Stimulated activated CD8-positive, alpha-beta memory T cell treated with anti-CD3 and anti-CD28 coated beads, Interleukin-12 subunit alpha, Interleukin-12 subunit beta, amount 100 ng/mL, for 1 hour (primary cell): ENCODE results near the gene NDUFV1.
"Not testable (repeated sequence)": the region's sequence is repeated elsewhere in the genome, so short reads cannot be mapped to it uniquely, and the experiment has no call there.

ENCODE experiments used
- DNase-seq: peaks from one replicate; pipeline ENCODE4 v3.0.0-alpha.2; 2020; ENCODE audit warnings: low read depth

The NDUFV1 gene

DNA sequence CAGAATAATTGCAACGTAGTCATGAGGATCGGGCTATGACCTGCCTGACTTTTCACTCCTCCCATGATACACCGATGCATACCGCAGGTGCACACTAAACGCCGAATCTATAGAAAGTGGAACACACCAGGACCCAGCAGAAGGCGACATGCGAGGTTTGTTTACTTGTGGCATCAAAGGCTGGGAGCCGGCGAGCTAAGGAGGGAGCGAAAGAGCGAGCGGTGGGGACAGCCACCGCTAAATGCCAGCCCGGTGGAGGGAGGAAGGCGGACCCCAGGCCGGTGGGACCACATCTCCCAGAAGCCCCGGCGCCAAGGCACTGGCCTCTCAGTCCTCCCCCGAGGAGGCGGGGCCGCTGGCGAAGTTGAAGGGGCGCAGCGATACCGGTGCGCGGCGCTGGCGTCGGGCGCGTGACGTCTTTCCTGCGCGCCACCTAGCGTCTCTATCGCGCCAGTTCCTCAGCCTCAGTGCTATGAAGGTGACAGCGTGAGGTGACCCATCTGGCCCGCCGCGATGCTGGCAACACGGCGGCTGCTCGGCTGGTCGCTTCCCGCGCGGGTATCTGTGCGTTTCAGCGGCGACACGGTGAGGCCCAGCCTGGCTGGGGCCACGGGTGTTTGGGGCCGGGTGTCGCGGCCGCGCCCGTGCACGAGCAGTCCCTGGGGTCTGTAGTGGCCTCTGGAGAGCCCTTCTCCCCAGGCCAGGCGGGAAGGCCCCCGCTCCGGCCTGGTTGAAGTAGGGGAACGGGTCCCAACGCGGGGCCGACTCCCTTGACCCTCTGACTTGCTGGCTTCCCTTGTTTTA, at the start of gene NDUFV1:
NDUFV1 (plus strand) TSS at position 445 of the 804 bp plus-strand sequence; CDS start at position 514, 69 bp downstream.
- DNase-seq: peak; percentile 93

DNA sequence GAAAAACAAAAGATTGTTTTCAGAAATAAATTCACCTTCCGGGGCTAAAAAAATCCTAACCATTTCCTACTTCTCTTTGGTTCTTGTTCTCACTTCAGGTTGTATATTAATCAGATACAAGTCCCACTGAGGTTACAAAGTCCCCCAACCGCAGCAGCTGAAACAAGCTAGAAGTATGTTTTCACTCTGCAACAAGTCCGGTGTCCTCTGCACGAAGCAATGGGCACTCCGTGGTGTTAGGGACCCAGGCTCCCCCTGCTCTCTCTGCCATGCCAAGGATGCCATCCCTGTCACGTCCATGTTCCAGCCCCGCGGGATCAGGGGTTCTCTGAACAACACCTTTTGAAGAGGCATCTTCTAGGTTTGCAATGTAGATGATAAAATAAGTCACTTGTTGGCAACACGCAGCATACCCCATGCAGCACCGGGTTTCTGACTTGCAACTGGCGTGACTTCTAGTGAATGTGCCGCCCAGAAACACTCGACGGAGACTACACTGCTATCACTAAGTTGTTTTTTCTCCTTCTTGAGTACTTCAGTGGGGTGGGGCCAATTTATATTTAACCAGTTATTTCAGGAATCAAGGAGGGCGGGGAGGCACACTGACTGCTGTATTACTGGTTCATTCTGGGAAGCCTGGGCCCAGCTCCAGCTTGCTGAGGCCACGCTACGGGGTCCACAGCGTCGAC, 48.5 kb upstream of the NDUFV1 start:
- DNase-seq: no peak

DNA sequence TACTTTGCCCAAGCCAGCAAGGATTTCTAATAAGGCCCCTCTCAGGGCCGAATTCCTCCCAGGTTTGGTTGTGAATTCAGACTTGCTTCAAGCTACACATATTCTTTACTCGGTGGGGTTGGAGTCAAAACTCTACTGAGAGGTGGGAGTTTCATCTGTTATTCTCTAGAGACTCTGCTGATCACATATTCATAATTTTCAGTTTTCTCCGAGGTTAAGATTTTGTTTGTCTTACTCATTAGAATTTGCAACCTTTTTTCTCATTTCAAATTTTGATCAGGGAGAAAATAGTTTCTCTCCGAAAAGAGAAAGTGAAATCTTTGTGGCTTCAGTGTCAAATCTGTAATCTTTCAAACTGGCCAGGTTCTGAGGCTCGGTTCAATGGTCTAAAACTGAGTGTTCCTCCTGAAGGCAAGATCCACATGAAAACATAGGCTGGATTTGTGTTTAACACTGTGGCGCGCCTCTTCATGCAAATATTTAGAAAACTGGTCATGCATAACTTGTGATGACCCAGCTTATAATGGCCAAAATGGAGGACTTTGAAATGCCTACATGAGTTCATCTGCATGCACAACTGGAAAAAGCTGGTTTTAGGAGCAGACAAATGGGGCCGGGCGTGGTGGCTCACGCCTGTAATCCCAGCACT, 44.6 kb upstream of the NDUFV1 start:
- no peak for DNase-seq

DNA sequence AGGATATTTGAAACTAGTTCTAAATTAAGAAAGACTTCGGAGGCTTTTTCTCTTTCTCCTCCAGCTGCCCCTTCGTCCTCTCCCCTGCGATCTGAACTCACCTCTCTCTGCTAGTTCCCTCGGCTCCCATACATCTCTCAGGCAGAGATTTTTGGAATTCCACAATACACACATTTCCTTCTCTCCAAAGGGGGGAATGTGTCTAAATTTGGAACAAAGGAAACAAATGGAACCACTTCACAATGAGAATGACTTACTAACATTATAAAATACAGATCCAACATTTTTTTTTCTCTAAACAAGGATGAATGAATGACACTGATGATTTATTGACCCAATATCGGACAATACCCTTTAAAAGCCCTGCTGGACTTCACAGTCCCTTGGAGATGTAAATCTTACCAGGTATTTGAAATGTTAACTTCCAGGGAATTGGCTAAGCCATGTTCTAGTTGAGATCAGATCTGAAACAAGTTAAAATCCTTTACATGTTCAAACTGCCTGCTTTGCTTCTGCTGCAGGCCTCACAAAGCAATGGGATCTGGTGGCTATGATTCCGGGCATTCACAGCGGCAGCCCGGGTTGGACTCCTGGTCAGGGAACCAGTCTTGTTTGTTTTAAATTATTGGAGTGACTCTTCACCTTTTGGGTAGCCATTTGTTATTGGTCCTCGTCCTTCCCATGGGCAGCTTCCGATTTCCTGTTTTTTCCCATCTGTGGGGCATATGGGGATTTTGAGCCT, 43.6 kb upstream of the NDUFV1 start:
- DNase-seq: no peak

DNA sequence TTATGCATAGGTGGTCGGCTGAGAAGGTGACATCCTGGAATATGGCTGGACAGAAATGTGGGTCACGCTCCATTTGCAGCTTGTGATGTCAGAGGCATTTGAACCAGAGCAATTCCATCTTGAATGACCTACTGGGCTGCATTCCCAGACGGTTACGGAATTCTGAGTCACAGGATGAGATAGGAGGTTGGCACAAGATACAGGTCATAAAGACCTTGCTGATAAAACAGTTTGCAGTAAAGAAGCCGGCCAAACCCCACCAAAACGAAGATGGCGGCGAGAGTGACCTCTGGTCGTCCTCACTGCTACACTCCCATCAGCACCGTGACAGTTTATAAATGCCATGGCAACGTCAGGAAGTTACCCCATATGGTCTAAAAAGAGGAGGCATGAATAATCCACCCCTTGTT, 43.0 kb upstream of the NDUFV1 start:
- not testable (repeated sequence) for DNase-seq

DNA sequence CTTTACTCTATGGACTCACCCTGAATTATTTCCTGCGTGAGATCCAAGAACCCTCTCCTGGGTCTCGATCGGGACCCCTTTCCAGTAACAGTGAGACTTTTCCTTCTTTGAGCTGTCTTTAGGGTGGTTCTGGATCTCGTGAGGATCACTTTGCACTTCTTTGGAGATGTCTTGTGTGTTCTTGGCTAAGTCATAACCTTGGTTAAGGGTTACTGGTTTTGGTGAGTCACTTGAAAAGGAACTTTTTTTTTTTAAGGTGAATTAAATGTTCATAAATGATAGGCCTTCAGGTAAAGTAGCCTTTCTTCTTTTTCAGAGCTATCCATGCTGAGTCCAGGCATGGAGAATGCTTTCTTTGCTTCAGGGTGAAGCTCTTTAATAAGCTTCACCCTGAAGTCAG, 42.5 kb upstream of the NDUFV1 start:
- no peak for DNase-seq

DNA sequence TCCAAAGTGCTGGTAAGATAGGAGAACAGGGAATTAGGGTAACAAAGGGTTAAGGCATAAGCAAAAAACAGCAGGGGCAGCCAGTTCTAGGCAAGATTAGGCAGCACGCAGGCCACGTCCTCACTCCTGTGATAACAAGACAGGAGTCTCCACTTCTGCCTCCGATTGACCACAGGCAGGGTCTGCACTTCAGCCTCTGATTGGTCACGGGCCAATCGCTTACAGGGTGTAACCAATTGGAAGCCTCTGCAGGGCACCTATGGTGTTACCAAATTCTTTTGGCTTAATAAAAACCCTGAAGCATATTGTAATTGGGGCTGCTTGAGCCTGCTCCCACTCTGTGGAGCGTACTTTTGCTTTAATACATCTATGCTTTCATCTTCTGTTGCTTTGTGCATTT, 35.3 kb upstream of the NDUFV1 start:
- DNase-seq: no peak

DNA sequence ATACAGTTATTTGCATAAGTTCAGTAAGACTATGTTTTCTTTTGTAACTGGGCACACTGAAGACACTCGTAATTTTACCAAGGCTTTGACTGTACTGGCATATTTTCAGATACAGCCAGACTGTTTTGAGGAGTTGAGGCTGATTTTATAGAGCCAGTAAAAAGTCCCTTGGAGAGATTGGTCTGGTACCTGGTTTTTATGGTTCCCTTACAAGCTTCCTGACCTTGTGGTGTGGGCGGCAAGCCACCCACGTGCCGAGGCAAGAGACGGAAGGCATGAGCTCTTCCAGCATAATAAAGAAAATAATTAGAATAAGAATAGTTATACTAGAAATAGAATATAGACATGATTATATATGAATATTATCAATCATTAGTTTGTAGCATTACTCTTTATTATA, 34.4 kb upstream of the NDUFV1 start:
- DNase-seq: no peak

DNA sequence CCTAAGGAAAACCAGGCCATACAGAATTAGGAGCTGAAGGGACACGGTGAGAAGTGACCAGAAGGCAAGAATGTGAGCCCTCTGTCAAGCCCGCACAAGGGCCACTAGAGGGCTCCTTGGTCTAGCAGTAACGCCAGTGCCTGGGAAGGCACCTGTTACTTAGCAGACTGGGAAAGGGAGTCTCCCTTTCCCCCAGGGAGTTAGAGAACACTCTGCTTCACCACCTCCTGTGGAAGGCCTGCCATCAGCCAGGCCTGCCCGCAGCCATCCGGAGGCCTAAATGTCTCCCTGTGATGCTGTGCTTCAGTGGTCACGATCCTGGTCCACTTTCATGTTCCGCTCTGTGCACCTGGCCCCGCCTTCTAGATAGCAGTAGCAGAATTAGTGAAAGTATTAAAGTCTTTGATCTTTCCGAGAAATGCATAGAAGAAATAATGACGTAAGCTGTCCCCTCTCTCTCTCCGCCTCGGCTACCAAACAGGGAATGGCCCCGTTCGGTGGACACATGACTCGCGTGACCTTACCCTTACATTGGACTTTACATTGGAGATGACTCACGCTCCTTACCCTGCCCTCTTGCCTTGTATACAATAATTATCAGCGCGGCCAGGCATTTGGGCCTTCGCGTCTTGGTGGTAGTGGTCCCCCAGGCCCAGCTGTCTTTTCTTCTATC, 33.9 kb upstream of the NDUFV1 start:
- DNase-seq: peak; percentile 5

DNA sequence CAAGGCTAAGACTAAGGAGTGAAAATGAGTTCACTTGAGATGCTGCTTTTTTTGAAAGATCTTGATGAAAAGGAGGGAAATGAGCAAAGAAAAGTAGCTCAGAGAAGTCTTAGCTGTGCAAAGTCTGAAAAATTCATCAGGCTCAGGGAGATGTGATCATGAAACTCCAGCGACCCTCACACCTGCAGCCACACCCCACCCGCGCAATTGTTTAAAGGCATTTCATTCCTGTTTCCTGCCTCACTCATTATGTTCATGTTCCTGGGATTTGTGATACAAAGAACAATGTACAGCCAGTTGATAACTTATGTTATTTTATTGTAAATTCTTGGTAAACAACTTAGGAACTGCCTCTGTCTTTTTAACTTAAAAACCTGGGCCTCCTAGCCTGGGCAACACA, 31.8 kb upstream of the NDUFV1 start:
- DNase-seq: no peak

DNA sequence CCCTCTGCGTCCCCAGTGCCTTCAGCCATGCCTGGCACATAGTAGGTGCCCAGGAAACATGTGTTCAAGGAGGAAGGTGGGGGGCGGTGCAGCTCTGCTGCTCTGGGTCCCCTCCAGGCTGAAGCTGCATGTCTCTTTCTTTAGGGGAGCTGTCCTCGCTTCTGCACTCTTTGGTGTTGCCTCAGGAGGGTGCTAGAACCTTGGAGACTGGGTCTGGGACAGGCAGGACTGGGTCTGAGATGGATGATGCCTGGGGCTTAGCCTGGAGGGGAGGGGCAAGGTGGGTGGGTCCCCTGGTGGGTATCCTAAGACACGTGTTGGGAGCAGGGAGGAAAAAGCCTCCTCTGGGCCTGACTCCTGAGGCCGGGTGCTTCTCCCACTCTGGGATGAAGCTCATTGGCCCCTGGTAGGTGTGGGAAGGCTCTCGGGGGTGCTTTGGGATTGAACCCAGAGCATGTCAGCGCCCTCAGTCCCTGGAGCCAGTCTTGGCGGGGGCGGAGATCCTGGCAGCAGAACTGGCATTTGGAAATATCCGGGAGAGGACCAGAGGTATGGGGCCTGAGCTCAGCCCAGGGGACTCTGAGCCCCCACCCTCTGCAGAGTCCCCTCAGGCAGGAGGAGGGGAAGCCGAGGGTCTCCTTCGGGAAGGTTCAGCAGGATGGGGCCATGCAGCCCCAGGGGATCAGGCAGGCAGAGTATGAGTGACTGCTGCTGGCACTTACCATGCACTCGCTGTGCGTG, 29.8 kb upstream of the NDUFV1 start:
- no peak for DNase-seq

DNA sequence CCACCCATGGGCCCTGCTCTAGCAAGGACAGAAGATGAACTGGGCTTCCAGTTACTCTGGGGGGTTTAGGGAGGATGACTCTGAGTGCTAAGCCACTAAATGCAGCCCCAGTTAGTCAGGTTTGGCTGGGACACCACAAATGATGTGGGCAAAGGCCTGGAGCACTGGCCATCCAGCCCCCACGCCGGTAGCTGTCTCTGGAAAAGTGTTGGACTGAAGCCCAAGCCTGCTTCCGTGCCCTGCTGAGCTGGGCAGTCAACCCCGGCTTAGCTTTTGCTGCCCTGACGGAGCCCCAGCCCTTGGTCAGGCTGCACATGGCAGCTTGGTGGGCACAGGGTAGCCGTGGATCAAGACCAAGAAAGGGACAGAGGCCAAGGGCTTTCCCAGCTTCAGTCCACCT, 28.8 kb upstream of the NDUFV1 start:
- no peak for DNase-seq

DNA sequence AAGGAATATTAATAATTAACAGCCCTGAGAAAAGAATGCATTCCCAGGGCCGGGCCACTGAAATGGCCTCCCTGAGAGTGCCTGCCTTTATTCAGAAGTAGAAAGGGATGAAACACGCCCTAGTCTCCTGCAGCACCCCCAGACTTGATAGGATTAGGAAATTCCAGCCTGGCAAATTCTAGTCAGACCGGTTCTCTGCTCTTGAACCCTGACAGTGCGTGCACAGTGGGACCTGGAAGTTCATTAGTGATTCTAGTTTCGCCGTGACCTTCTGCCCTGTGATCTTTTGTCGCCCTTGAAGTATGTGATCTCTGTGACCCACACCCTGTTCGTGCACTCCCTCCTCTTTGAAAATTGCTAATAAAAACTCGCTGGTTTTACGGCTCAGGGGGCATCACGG, 25.3 kb upstream of the NDUFV1 start:
- no peak for DNase-seq

DNA sequence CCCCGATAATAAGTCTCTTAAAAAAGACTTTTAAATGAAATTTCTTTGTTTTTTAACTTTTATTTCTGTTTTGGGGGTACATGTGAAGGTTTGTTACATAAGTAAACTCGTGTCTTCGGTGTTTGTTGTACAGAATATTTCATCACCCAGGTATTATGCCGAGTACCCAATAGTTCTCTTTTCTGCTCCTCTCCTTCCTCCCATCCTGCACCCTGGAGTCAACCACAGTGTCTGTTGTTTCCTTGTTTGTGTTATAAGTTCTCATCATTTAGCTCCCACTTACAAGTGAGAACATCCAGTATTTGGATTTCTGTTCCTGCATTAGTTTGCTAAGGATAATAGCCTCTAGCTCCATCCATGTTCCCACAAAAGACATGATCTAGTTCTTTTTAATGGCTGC, 24.7 kb upstream of the NDUFV1 start:
- DNase-seq: no peak

DNA sequence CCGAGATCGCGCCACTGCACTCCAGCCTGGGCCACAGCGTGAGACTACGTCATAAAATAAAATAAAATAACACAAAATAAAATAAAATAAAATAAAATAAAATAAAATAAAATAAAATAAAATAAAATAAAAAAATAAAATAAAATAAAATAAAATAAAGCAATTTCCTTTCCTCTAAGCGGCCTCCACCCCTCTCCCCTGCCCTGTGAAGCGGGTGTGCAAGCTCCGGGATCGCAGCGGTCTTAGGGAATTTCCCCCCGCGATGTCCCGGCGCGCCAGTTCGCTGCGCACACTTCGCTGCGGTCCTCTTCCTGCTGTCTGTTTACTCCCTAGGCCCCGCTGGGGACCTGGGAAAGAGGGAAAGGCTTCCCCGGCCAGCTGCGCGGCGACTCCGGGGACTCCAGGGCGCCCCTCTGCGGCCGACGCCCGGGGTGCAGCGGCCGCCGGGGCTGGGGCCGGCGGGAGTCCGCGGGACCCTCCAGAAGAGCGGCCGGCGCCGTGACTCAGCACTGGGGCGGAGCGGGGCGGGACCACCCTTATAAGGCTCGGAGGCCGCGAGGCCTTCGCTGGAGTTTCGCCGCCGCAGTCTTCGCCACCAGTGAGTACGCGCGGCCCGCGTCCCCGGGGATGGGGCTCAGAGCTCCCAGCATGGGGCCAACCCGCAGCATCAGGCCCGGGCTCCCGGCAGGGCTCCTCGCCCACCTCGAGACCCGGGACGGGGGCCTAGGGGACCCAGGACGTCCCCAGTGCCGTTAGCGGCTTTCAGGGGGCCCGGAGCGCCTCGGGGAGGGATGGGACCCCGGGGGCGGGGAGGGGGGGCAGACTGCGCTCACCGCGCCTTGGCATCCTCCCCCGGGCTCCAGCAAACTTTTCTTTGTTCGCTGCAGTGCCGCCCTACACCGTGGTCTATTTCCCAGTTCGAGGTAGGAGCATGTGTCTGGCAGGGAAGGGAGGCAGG, 23.2 kb upstream of the NDUFV1 start, which contains the start of gene GSTP1:
GSTP1 (plus strand) TSS at position 566 of the 958 bp plus-strand sequence; CDS start at position 598, 32 bp downstream.
- peak; percentile 67 for DNase-seq

DNA sequence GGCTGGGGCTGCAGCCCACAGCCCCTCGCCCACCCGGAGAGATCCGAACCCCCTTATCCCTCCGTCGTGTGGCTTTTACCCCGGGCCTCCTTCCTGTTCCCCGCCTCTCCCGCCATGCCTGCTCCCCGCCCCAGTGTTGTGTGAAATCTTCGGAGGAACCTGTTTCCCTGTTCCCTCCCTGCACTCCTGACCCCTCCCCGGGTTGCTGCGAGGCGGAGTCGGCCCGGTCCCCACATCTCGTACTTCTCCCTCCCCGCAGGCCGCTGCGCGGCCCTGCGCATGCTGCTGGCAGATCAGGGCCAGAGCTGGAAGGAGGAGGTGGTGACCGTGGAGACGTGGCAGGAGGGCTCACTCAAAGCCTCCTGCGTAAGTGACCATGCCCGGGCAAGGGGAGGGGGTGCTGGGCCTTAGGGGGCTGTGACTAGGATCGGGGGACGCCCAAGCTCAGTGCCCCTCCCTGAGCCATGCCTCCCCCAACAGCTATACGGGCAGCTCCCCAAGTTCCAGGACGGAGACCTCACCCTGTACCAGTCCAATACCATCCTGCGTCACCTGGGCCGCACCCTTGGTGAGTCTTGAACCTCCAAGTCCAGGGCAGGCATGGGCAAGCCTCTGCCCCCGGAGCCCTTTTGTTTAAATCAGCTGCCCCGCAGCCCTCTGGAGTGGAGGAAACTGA, 22.4 kb upstream of the NDUFV1 start:
- DNase-seq: peak; percentile 9

DNA sequence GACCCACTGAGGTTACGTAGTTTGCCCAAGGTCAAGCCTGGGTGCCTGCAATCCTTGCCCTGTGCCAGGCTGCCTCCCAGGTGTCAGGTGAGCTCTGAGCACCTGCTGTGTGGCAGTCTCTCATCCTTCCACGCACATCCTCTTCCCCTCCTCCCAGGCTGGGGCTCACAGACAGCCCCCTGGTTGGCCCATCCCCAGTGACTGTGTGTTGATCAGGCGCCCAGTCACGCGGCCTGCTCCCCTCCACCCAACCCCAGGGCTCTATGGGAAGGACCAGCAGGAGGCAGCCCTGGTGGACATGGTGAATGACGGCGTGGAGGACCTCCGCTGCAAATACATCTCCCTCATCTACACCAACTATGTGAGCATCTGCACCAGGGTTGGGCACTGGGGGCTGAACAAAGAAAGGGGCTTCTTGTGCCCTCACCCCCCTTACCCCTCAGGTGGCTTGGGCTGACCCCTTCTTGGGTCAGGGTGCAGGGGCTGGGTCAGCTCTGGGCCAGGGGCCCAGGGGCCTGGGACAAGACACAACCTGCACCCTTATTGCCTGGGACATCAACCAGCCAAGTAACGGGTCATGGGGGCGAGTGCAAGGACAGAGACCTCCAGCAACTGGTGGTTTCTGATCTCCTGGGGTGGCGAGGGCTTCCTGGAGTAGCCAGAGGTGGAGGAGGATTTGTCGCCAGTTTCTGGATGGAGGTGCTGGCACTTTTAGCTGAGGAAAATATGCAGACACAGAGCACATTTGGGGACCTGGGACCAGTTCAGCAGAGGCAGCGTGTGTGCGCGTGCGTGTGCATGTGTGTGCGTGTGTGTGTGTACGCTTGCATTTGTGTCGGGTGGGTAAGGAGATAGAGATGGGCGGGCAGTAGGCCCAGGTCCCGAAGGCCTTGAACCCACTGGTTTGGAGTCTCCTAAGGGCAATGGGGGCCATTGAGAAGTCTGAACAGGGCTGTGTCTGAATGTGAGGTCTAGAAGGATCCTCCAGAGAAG, 21.6 kb upstream of the NDUFV1 start:
- DNase-seq: no peak

DNA sequence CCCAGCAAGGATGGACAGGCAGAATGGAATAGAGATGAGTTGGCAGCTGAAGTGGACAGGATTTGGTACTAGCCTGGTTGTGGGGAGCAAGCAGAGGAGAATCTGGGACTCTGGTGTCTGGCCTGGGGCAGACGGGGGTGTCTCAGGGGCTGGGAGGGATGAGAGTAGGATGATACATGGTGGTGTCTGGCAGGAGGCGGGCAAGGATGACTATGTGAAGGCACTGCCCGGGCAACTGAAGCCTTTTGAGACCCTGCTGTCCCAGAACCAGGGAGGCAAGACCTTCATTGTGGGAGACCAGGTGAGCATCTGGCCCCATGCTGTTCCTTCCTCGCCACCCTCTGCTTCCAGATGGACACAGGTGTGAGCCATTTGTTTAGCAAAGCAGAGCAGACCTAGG, 20.8 kb upstream of the NDUFV1 start:
- no peak for DNase-seq
